H9 (cell line): ENCODE measurements around the gene SIX5. TPM values are rescaled to one million over a fixed set of nuclear protein-coding genes. Genes with fewer than 3 reads are reported as not detected.

Source experiments
- DNase-seq: peaks from one replicate; pipeline ENCODE4 v3.0.0-alpha.2; 2017
- H2AFZ ChIP-seq: one replicate; pipeline ENCODE4 v1.6.1; 2013; ENCODE audit warnings: mild to moderate bottlenecking, low read length, control low read depth, moderate library complexity
- H2AK5ac ChIP-seq: 2 replicates; pipeline ENCODE4 v1.6.1; 2013; ENCODE audit warnings: low read length, control low read depth, mixed read lengths; ENCODE audit not compliant: insufficient read length
- H2BK120ac ChIP-seq: one replicate; pipeline ENCODE4 v1.6.1; 2013; ENCODE audit warnings: low read depth, mild to moderate bottlenecking, low read length, control low read depth, inconsistent platforms; ENCODE audit not compliant: poor library complexity, severe bottlenecking
- H2BK12ac ChIP-seq: 2 replicates; pipeline ENCODE4 v1.6.1; 2013; ENCODE audit warnings: low read length, control low read depth, mixed read lengths, low read depth; ENCODE audit not compliant: insufficient read length
- H2BK15ac ChIP-seq: 2 replicates; pipeline ENCODE4 v1.6.1; 2013; ENCODE audit warnings: low read depth, low read length, control low read depth
- H2BK20ac ChIP-seq: one replicate; pipeline ENCODE4 v1.6.1; 2013; ENCODE audit warnings: low read depth, mild to moderate bottlenecking, low read length, control low read depth, inconsistent platforms; ENCODE audit not compliant: poor library complexity, severe bottlenecking
- H2BK5ac ChIP-seq: 2 replicates; pipeline ENCODE4 v1.6.1; 2013; ENCODE audit warnings: low read length, control low read depth, mixed read lengths; ENCODE audit not compliant: insufficient read length
- H3K14ac ChIP-seq: 2 replicates; pipeline ENCODE4 v1.6.1; 2013; ENCODE audit warnings: low read length, control low read depth; ENCODE audit not compliant: insufficient read depth
- H3K18ac ChIP-seq: 2 replicates; pipeline ENCODE4 v1.6.1; 2013; ENCODE audit warnings: low read depth, mild to moderate bottlenecking, mixed read lengths, low read length, control low read depth; ENCODE audit not compliant: insufficient read length
- H3K23ac ChIP-seq: 2 replicates; pipeline ENCODE4 v1.6.1; 2013; ENCODE audit warnings: low read length, control low read depth, mixed read lengths, low read depth; ENCODE audit not compliant: insufficient read length
- H3K23me2 ChIP-seq: 2 replicates; pipeline ENCODE4 v1.6.1; 2013; ENCODE audit warnings: low read depth, mild to moderate bottlenecking, mixed read lengths, low read length, control low read depth; ENCODE audit not compliant: insufficient read length, poor library complexity, severe bottlenecking
- H3K27ac ChIP-seq: 2 replicates; pipeline ENCODE4 v1.5.1; 2013; ENCODE audit warnings: low read length, control low read depth, mixed read lengths, low read depth; ENCODE audit not compliant: insufficient read length
- H3K27me3 ChIP-seq: 2 replicates; pipeline ENCODE4 v1.6.1; 2013; ENCODE audit warnings: low read length, control low read depth, inconsistent platforms; ENCODE audit not compliant: insufficient read depth
- H3K4ac ChIP-seq: 2 replicates; pipeline ENCODE4 v1.6.1; 2013; ENCODE audit warnings: low read depth, mild to moderate bottlenecking, control low read depth, inconsistent platforms, low read length, moderate library complexity
- H3K4me1 ChIP-seq: 2 replicates; pipeline ENCODE4 v1.6.1; 2013; ENCODE audit warnings: low read length, control low read depth, inconsistent platforms; ENCODE audit not compliant: insufficient read depth
- H3K4me2 ChIP-seq: 2 replicates; pipeline ENCODE4 v1.6.1; 2013; ENCODE audit warnings: low read length, control low read depth, mixed read lengths; ENCODE audit not compliant: insufficient read length, insufficient read depth
- H3K56ac ChIP-seq: 2 replicates; pipeline ENCODE4 v1.6.1; 2013; ENCODE audit warnings: low read depth, mild to moderate bottlenecking, mixed read lengths, low read length, control low read depth; ENCODE audit not compliant: insufficient read length
- H3K79me1 ChIP-seq: 2 replicates; pipeline ENCODE4 v1.6.1; 2013; ENCODE audit warnings: low read depth, mild to moderate bottlenecking, moderate library complexity, low read length, control low read depth, inconsistent platforms; ENCODE audit not compliant: insufficient read depth, poor library complexity, severe bottlenecking
- H3K79me2 ChIP-seq: 2 replicates; pipeline ENCODE4 v1.6.1; 2013; ENCODE audit warnings: low read length, control low read depth, inconsistent platforms; ENCODE audit not compliant: insufficient read depth
- H3K9ac ChIP-seq: 2 replicates; pipeline ENCODE4 v1.6.1; 2013; ENCODE audit warnings: low read length, control low read depth, mixed read lengths; ENCODE audit not compliant: insufficient read length; ENCODE audit errors: extremely low read depth
- H3K9me3 ChIP-seq: one replicate; pipeline ENCODE4 v1.6.1; 2013; ENCODE audit warnings: low read depth, low read length, inconsistent platforms; ENCODE audit not compliant: control insufficient read depth
- H3T11ph ChIP-seq: one replicate; pipeline ENCODE4 v1.6.1; 2013; ENCODE audit warnings: mild to moderate bottlenecking, low read length, control low read depth, inconsistent platforms
- H4K20me1 ChIP-seq: one replicate; pipeline ENCODE4 v1.6.1; 2013; ENCODE audit not compliant: control insufficient read depth, insufficient read length, insufficient read depth
- H4K5ac ChIP-seq: 2 replicates; pipeline ENCODE4 v1.6.1; 2013; ENCODE audit warnings: low read depth, mild to moderate bottlenecking, mixed read lengths, low read length, control low read depth; ENCODE audit not compliant: insufficient read length
- H4K8ac ChIP-seq: replicated peaks from 2 replicates; pipeline ENCODE4 v1.6.1; 2013; ENCODE audit warnings: low read length, control low read depth, mixed read lengths, low read depth; ENCODE audit not compliant: insufficient read length
- H4K91ac ChIP-seq: 2 replicates; pipeline ENCODE4 v1.6.1; 2013; ENCODE audit warnings: low read depth, mild to moderate bottlenecking, moderate library complexity, mixed read lengths, low read length, control low read depth; ENCODE audit not compliant: insufficient read length
- H3K27ac Mint-ChIP-seq, 3 experiments: 2 replicates in 2 of 3; 3 replicates in 1 of 3; pipeline ENCODE4 v1.8.0; 2020 to 2021; ENCODE audit warnings: mixed read lengths in 3 of 3, mild to moderate bottlenecking in 1 of 3, moderate library complexity in 1 of 3
- H3K27me3 Mint-ChIP-seq: 2 replicates; pipeline ENCODE4 v1.8.0; 2021; ENCODE audit warnings: low read depth, mild to moderate bottlenecking, moderate library complexity, mixed read lengths
- H3K36me3 Mint-ChIP-seq, 3 experiments: 2 replicates in 2 of 3; 3 replicates in 1 of 3; pipeline ENCODE4 v1.8.0; 2020 to 2021; ENCODE audit warnings: low read depth in 3 of 3, mixed read lengths in 3 of 3; ENCODE audit not compliant: insufficient read depth in 1 of 3
- H3K4me1 Mint-ChIP-seq, 2 experiments: 2 replicates each; pipeline ENCODE4 v1.8.0; 2020; ENCODE audit warnings: mixed read lengths in 2 of 2
- H3K4me3 Mint-ChIP-seq, 2 experiments: 2 replicates in 1 of 2; 3 replicates in 1 of 2; pipeline ENCODE4 v1.8.0; 2020 to 2021; ENCODE audit warnings: mild to moderate bottlenecking in 2 of 2, mixed read lengths in 2 of 2, moderate library complexity in 1 of 2
- H3K9me3 Mint-ChIP-seq, 2 experiments: 2 replicates in 1 of 2; 3 replicates in 1 of 2; pipeline ENCODE4 v1.8.0; 2020; ENCODE audit warnings: mild to moderate bottlenecking in 2 of 2, mixed read lengths in 2 of 2, moderate library complexity in 1 of 2
- WGBS: extraction: QIAGEN DNeasy Blood & Tissue Kit; methylation state at CpG from one replicate; pipeline ENCODE4 v1.1.7; 2013; ENCODE audit warnings: missing lambda C conversion rate, low lambda C conversion rate, mixed read lengths; ENCODE audit not compliant: insufficient read length; ENCODE audit errors: extremely low coverage; 5-methylcytosine and 5-hydroxymethylcytosine counted together
- total RNA-seq: library from RNA; stranded (reverse); gene quantifications from 2 replicates; pipeline ENCODE4 v1.2.1, GENCODE V29; 2021
- TF ChIP-seq, protein P1 (sequence below): fragments of 200-600 bp; sonication (generic); conservative IDR thresholded peaks from 3 replicates; pipeline ENCODE4 v1.8.0; 2021; ENCODE audit warnings: antibody characterized with exemption, mild to moderate bottlenecking

Gene SIX5
- total RNA-seq, 1 experiment from 2014 or later: 41.7 TPM

DNA sequence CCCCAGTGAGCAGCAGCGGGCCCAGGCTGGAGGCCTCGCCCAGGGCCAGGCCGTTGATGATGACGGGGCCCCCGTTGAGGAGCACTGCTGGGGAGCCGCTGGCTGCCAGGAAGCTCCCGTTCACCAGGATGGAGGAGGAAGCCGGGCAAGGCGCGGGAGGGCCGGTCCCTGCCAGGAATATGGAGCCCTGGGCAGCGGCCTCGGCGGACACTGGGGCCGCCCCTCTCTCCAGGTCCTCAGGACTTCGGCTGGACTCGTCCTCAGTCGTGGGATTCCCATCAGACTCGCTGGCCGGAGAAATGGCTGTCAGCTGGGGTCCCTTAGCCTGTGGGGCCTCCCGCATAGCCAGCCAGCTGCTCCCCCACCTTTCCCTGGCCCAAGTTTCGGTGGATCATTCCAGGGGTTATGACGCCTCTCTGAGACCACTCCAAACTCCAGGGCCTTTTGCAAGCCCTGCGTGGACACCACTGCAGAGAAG, 2.1 kb downstream of the SIX5 start:
- no peaks in the 10 kb centered on the region for H4K20me1 ChIP-seq
- no peaks in the 10 kb centered on the region for H3K27me3 ChIP-seq
- H3K4ac ChIP-seq: no peak overlapping the region
- Mint-ChIP-seq H3K9me3 (no peaks in the 10 kb centered on the region; a peak in 1 of 5 replicates), H3K4me1 (peaks cover 13 to 34% of the 10 kb centered on the region in 2 experiments), H3K27me3 (peaks cover 9% of the 10 kb centered on the region), H3K36me3 (peaks cover 0 to 6% (median 0%) of the 10 kb centered on the region in 3 experiments; a peak in 2 of 7 replicates), H3K27ac (no peak overlapping the region), H3K4me3 (peak overlapping the region; percentile 91 to 94)
- TF ChIP-seq, protein P1, sequence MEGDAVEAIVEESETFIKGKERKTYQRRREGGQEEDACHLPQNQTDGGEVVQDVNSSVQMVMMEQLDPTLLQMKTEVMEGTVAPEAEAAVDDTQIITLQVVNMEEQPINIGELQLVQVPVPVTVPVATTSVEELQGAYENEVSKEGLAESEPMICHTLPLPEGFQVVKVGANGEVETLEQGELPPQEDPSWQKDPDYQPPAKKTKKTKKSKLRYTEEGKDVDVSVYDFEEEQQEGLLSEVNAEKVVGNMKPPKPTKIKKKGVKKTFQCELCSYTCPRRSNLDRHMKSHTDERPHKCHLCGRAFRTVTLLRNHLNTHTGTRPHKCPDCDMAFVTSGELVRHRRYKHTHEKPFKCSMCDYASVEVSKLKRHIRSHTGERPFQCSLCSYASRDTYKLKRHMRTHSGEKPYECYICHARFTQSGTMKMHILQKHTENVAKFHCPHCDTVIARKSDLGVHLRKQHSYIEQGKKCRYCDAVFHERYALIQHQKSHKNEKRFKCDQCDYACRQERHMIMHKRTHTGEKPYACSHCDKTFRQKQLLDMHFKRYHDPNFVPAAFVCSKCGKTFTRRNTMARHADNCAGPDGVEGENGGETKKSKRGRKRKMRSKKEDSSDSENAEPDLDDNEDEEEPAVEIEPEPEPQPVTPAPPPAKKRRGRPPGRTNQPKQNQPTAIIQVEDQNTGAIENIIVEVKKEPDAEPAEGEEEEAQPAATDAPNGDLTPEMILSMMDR: no peak
- no peak overlapping the region for H4K91ac ChIP-seq
- H2BK120ac ChIP-seq: no peak overlapping the region
- no peak overlapping the region for H2BK20ac ChIP-seq
- no peaks in the 10 kb centered on the region for H3K9me3 ChIP-seq
- H3K23ac ChIP-seq: no peak overlapping the region
- H3T11ph ChIP-seq: no peak overlapping the region
- H3K18ac ChIP-seq: peak overlapping the region; percentile 21
- no peak overlapping the region for H2BK12ac ChIP-seq
- WGBS: no CpG with 5 or more reads among the region's 24 CpGs
- H3K4me1 ChIP-seq: peaks cover 3% of the 10 kb centered on the region; the same call in 1 of the 2 replicates
- peak overlapping the region; percentile 64 for H3K14ac ChIP-seq
- peaks cover 20% of the 10 kb centered on the region for H3K23me2 ChIP-seq
- H4K5ac ChIP-seq: no peak overlapping the region
- no peak for DNase-seq
- no peak overlapping the region for H2AFZ ChIP-seq
- H3K9ac ChIP-seq: no peak overlapping the region
- H2AK5ac ChIP-seq: no peak overlapping the region
- H2BK15ac ChIP-seq: no peak overlapping the region
- H3K27ac ChIP-seq: no peak overlapping the region
- peak overlapping the region; percentile 72 for H3K4me2 ChIP-seq
- H3K79me2 ChIP-seq: no peaks in the 10 kb centered on the region
- no peak overlapping the region for H4K8ac ChIP-seq
- no peak overlapping the region for H3K56ac ChIP-seq
- no peaks in the 10 kb centered on the region for H3K79me1 ChIP-seq
- no peak overlapping the region for H2BK5ac ChIP-seq
